Stomach smooth muscle (tissue), 2 donors: ENCODE results near the gene UQCRQ.
"Not testable (repeated sequence)": the region's sequence is repeated elsewhere in the genome, so short reads cannot be mapped to it uniquely, and the experiment has no call there.

Experiments used
- H3K27ac ChIP-seq: one replicate; pipeline ENCODE4 v1.7.0; 2013; ENCODE audit warnings: mild to moderate bottlenecking, low read length, inconsistent platforms
- H3K27me3 ChIP-seq, 2 donors: one replicate each; pipeline ENCODE4 v1.7.0; 2013; ENCODE audit warnings: low read length in 2 of 2; ENCODE audit not compliant: insufficient read depth in 2 of 2, control insufficient read depth in 1 of 2
- H3K36me3 ChIP-seq, 2 donors: one replicate each; pipeline ENCODE4 v1.7.0; 2013; ENCODE audit warnings: low read length in 2 of 2; ENCODE audit not compliant: control insufficient read depth in 2 of 2, insufficient read depth in 2 of 2
- H3K4me1 ChIP-seq: one replicate; pipeline ENCODE4 v1.7.0; 2013; ENCODE audit warnings: low read length; ENCODE audit not compliant: control insufficient read depth, insufficient read depth
- H3K4me3 ChIP-seq, 2 donors: one replicate each; pipeline ENCODE4 v1.7.0; 2013; ENCODE audit warnings: low read length in 2 of 2
- H3K9ac ChIP-seq, 2 donors: one replicate each; pipeline ENCODE4 v1.7.0; 2013; ENCODE audit warnings: low read length in 2 of 2, mild to moderate bottlenecking in 1 of 2
- H3K9me3 ChIP-seq, 2 donors: one replicate each; pipeline ENCODE4 v1.7.0; 2013; ENCODE audit warnings: low read length in 2 of 2; ENCODE audit not compliant: control insufficient read depth in 2 of 2
- donor health status: healthy.
- donor health status: Pancreatic carcinoma.

UQCRQ gene

DNA sequence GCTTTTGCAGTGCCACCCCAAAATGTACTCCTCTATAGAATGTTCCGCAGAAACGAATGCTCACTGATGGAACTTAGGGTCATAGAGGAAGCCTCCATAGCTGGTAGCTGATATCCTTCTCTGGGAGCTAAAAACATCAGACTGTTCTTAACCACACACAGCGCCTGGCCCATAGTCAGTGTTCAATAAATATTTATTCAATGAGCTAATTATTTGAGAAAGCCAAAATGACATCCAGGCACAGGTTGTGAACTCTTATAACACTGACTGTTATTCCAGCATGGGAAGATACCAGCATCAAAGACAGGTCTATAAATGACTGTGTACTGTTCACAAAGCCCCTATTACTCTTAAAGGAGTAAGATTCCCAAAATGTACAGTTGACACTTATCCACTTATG is 13.1 kb upstream of the UQCRQ start:
- no peaks in the 10 kb centered on the region for H3K36me3 ChIP-seq
- no peaks in the 10 kb centered on the region for H3K4me1 ChIP-seq
- H3K4me3 ChIP-seq: no peak overlapping the region
- no peak overlapping the region for H3K27ac ChIP-seq
- no peak overlapping the region for H3K9ac ChIP-seq
- H3K9me3 ChIP-seq: no peaks in the 10 kb centered on the region
- no peaks in the 10 kb centered on the region for H3K27me3 ChIP-seq

DNA sequence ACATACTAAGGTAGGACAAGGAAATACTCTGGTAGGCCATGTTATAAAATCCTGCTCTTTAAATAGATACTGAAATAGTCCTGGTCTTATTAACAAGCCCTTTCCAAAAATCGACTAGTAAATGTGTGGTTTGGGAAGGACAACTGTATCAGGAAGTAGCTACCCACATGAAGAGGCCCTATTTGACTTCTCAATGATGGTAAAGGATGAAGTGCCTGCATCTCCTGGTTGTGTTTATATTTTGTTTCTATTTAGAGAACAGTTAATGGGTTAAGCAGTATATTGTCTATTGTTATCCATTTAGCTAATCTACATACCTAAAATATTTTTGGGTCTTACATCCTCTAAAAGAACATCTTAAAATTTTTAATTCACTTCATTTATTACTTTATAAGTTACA is 12.7 kb upstream of the UQCRQ start:
- Histone ChIP-seq H3K27me3 (no peaks in the 10 kb centered on the region), H3K9ac (no peak overlapping the region), H3K9me3 (no peaks in the 10 kb centered on the region), H3K4me1 (no peaks in the 10 kb centered on the region), H3K36me3 (no peaks in the 10 kb centered on the region), H3K27ac (no peak overlapping the region), H3K4me3 (no peak overlapping the region)

GRCh38 chr5:132854301-132854700 is 12.1 kb upstream of the UQCRQ start:
- Histone ChIP-seq H3K4me1 (no peaks in the 10 kb centered on the region), H3K27ac (no peak overlapping the region), H3K36me3 (no peaks in the 10 kb centered on the region), H3K27me3 (no peaks in the 10 kb centered on the region), H3K9ac (no peak overlapping the region), H3K9me3 (no peaks in the 10 kb centered on the region), H3K4me3 (no peak overlapping the region)

- not testable (repeated sequence) for H3K27me3 ChIP-seq, H3K9me3 ChIP-seq, H3K9ac ChIP-seq, H3K4me1 ChIP-seq, H3K4me3 ChIP-seq, H3K36me3 ChIP-seq, H3K27ac ChIP-seq
Measured at GRCh38 chr5:132854992-132855391, 11.4 kb upstream of the UQCRQ start.

DNA sequence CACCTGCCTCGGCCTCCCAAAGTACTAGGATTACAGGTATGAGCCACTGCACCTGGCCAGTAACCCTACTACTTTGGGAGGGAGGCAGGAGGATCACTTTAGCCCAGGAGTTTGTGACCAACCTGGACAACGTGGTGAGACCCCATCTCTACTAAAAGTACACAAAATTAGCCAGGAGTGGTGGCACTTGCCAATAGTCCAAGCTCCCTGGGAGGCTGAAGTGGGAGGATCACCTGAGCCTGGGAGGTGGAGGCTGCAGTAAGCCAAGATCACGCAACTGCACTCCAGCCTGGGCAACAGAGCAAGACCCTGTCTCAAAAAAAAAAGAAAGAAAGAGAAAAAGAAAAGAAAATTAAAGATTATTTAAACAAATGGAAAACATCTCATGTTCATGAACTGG is 10.4 kb upstream of the UQCRQ start:
- H3K9me3 ChIP-seq: no peaks in the 10 kb centered on the region
- H3K27me3 ChIP-seq: no peaks in the 10 kb centered on the region
- no peak overlapping the region for H3K9ac ChIP-seq
- no peaks in the 10 kb centered on the region for H3K36me3 ChIP-seq
- H3K4me3 ChIP-seq: no peak overlapping the region
- no peak overlapping the region for H3K27ac ChIP-seq
- no peaks in the 10 kb centered on the region for H3K4me1 ChIP-seq

DNA sequence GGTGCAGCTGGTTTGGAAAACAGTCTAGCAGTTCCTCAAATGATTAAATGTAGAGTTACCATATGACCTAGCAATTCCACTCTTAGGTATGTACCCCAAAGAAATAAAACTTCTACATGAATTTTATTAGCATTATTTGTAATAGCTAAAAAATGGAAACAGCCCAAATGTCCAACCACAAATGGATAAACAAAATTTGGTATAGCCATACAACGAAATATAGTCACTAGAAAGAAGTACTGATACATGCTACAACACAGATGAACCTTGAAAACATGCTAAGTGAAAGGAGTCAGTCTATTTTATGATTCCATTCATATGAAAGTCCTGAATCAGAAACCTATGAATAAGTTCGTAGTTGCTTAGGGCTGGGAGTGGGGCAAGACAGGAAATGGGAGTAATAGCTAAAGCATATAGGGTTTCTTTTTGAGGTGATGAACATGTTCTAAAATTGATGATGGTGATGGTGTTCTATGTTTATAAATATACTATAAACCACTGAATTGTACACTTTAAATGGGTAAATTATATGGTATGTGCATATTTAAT is 6.5 kb upstream of the UQCRQ start:
- no peaks in the 10 kb centered on the region for H3K9me3 ChIP-seq

DNA sequence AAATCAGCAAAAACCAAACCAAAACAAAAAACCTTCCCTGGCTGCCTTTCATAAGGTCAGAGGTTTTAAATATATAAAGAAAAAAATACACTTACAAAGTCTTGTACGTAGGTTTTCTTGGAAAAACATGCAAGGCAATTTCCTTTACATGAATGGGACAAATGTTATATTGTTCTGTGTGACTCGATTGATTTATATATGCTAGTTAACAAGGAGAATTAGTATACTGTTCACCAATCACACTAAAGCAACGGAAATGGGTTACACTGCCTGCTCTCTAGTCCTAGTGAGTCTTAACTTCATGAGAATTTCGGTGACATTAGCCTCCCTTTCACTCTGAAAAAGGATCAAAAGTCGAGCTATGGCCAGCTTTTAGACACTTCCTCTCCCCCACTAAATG is 5.7 kb upstream of the UQCRQ start:
- no peaks in the 10 kb centered on the region for H3K36me3 ChIP-seq
- H3K9ac ChIP-seq: no peak overlapping the region
- no peaks in the 10 kb centered on the region for H3K27me3 ChIP-seq
- H3K9me3 ChIP-seq: no peaks in the 10 kb centered on the region
- peaks cover 3% of the 10 kb centered on the region for H3K4me1 ChIP-seq
- H3K27ac ChIP-seq: no peak overlapping the region
- no peak overlapping the region for H3K4me3 ChIP-seq

More for the DNA sequence above, 6.5 kb upstream of the UQCRQ start:
- Histone ChIP-seq H3K36me3 (no peaks in the 10 kb centered on the region), H3K27ac (no peak overlapping the region), H3K4me3 (no peak overlapping the region), H3K27me3 (no peaks in the 10 kb centered on the region), H3K4me1 (no peaks in the 10 kb centered on the region), H3K9ac (no peak overlapping the region)

- H3K9ac ChIP-seq: peak overlapping the region; percentile 75 to 93
- H3K4me3 ChIP-seq: peak overlapping the region; percentile 66 to 92
- H3K36me3 ChIP-seq: peaks cover 3 to 20% of the 10 kb centered on the region in 2 donors
- H3K4me1 ChIP-seq: peaks cover 16% of the 10 kb centered on the region
- H3K9me3 ChIP-seq: no peaks in the 10 kb centered on the region
- H3K27ac ChIP-seq: peak overlapping the region; percentile 94
- no peaks in the 10 kb centered on the region for H3K27me3 ChIP-seq
Measured at GRCh38 chr5:132865668-132866341, 637 bp upstream of the UQCRQ start.

DNA sequence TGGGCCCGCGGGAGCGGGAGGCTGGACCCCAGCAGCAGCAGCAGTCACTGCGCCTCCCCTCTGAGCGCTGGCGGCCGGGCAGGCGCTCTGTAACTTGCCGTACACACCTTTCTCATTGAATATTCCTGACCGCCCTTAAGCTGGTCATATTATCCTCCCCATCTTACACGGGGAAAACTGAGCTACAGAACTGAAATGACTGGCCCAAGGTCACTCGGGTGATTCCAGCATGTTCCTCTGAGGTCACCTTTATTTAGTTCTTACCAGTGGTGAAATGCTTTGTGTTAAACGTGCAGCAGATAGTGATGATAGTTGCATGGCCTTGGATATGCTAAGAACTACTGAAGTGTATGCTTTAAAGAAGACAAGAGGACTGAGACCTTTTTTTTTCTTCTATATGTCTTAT is 607 bp downstream of the UQCRQ start:
- Histone ChIP-seq H3K36me3 (peaks cover 3 to 26% of the 10 kb centered on the region in 2 donors), H3K4me3 (peak overlapping the region; percentile 66 to 92), H3K27me3 (no peaks in the 10 kb centered on the region), H3K27ac (peak overlapping the region; percentile 94), H3K4me1 (peaks cover 16% of the 10 kb centered on the region), H3K9ac (peak overlapping the region; percentile 75 to 93), H3K9me3 (no peaks in the 10 kb centered on the region)

- Histone ChIP-seq H3K9ac (no peak overlapping the region), H3K4me3 (no peak overlapping the region), H3K4me1 (peaks cover 20% of the 10 kb centered on the region), H3K36me3 (peaks cover 6 to 35% of the 10 kb centered on the region in 2 donors), H3K9me3 (no peaks in the 10 kb centered on the region), H3K27me3 (no peaks in the 10 kb centered on the region), H3K27ac (no peak overlapping the region)
Measured at GRCh38 chr5:132868754-132869153, 2.3 kb downstream of the UQCRQ start.

- no peaks in the 10 kb centered on the region for H3K9me3 ChIP-seq
- H3K4me1 ChIP-seq: peaks cover 17% of the 10 kb centered on the region
- no peaks in the 10 kb centered on the region for H3K27me3 ChIP-seq
- H3K27ac ChIP-seq: no peak overlapping the region
- peaks cover 8 to 40% of the 10 kb centered on the region in 2 donors for H3K36me3 ChIP-seq
- no peak overlapping the region for H3K4me3 ChIP-seq
- no peak overlapping the region for H3K9ac ChIP-seq
Measured at GRCh38 chr5:132870801-132871200, 4.4 kb downstream of the UQCRQ start.
